Stimulated activated naive CD4-positive, alpha-beta T cell (primary cell): ENCODE results near the gene STYK1.
"Not testable (repeated sequence)": the region's sequence is repeated elsewhere in the genome, so short reads cannot be mapped to it uniquely, and the experiment has no call there.

Experiments used
- DNase-seq, 6 experiments: peaks; one replicate each; lab custom pipeline; 2025; lab: John Stamatoyannopoulos, UW

STYK1 gene

GRCh38 chr12:10689146-10689545, 15.3 kb upstream of the STYK1 start:
- no peak for DNase-seq

- DNase-seq, result no peak
Observed at GRCh38 chr12:10688042-10688441, 14.2 kb upstream of the STYK1 start.

- peak in 1 of 6 experiments; percentile 14 for DNase-seq
Observed at GRCh38 chr12:10672231-10672868, 1.5 kb downstream of the STYK1 start.

GRCh38 chr12:10669533-10669932, 4.3 kb downstream of the STYK1 start:
- no peak for DNase-seq

GRCh38 chr12:10668526-10668925, 5.3 kb downstream of the STYK1 start:
- no peak for DNase-seq

GRCh38 chr12:10667581-10667980, 6.3 kb downstream of the STYK1 start:
- DNase-seq, result no peak

- no peak for DNase-seq
Observed at GRCh38 chr12:10664499-10664898, 9.4 kb downstream of the STYK1 start.

- DNase-seq, result no peak
Observed at GRCh38 chr12:10663869-10664268, 10.0 kb downstream of the STYK1 start.

GRCh38 chr12:10661338-10661737, 12.5 kb downstream of the STYK1 start:
- no peak for DNase-seq

GRCh38 chr12:10654003-10654402, 19.8 kb downstream of the STYK1 start:
- DNase-seq, result no peak

- DNase-seq, result no peak
Observed at GRCh38 chr12:10652192-10652591, 21.7 kb downstream of the STYK1 start.

GRCh38 chr12:10646576-10646975, 27.3 kb downstream of the STYK1 start:
- not testable (repeated sequence) for DNase-seq

- no peak for DNase-seq
Observed at GRCh38 chr12:10645910-10646309, 27.9 kb downstream of the STYK1 start.

- DNase-seq, result no peak
Observed at GRCh38 chr12:10641735-10642500, 31.9 kb downstream of the STYK1 start.

- no peak for DNase-seq
Observed at GRCh38 chr12:10638728-10639127, 35.1 kb downstream of the STYK1 start.

GRCh38 chr12:10636611-10637010, 37.2 kb downstream of the STYK1 start:
- no peak for DNase-seq

GRCh38 chr12:10636124-10636523, 37.7 kb downstream of the STYK1 start:
- DNase-seq, result no peak

GRCh38 chr12:10635306-10635705, 38.5 kb downstream of the STYK1 start:
- no peak for DNase-seq

- no peak for DNase-seq
Observed at GRCh38 chr12:10634427-10634826, 39.4 kb downstream of the STYK1 start.

- no peak for DNase-seq
Observed at GRCh38 chr12:10633541-10633940, 40.3 kb downstream of the STYK1 start.

GRCh38 chr12:10632226-10632625, 41.6 kb downstream of the STYK1 start:
- DNase-seq, result no peak

GRCh38 chr12:10624605-10625004, 49.2 kb downstream of the STYK1 start:
- DNase-seq, result no peak

- no peak for DNase-seq
Observed at GRCh38 chr12:10623131-10623530, 50.7 kb downstream of the STYK1 start.

GRCh38 chr12:10621278-10621677, 52.6 kb downstream of the STYK1 start:
- no peak for DNase-seq
